AG09319 (cell line): ENCODE data around the gene SMARCD1.
A peak's percentile ranks its signal among the peaks of the same experiment; 100 is the strongest.

Experiments used
- DNase-seq: peaks from one replicate; pipeline ENCODE4 v3.0.0-alpha.2; 2010; ENCODE audit warnings: low read depth; ENCODE audit errors: extremely low read depth
- TF ChIP-seq, protein P1 (sequence below): IDR thresholded peaks from 2 replicates; pipeline ENCODE4 v1.5.1; 2011; ENCODE audit warnings: low read depth, mild to moderate bottlenecking, inconsistent platforms, low read length, moderate library complexity

SMARCD1 gene

DNA sequence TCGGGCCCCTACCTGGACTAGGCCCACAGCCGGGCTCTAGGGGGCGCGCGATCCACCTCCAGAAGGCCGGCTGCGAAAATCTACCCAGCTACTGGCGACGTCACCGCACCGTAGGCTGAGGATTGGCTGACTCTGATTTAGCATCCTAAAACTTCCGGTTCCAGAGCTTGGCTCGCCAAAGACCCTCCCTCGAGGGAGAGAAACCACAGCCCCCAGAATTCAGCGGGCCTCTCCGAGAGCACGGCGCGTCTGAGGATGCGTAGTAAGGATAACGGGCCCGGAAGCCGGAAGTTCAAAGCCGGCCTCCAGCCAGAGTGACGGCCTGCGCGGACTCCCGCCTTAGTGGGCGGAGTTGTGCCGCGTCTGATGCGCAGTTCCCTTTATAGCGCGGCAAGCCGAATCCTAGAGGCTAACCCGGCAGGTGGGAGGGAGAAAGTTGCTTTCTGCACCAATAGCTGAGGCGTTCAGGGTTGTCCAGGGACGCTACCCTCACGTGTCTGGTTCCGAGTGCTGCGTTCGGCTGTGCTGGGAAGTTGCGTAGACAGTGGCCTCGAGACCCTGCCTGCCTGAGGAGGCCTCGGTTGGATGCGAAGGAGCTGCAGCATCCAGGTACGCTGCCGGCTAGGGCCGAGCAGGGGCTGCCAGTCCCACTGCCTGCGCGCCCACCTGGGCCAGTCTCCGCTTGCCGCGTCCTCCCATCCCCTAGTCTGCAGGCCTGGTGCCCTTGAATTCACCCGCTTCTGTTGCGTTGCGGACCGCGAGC is 26.7 kb downstream of the SMARCD1 start, which contains the start of gene COX14:
Gene COX14, plus strand, starts transcription at position 544 of the 763 bp plus-strand sequence. CDS start 7,808 bp downstream, outside the sequence.
- TF ChIP-seq, protein P1, sequence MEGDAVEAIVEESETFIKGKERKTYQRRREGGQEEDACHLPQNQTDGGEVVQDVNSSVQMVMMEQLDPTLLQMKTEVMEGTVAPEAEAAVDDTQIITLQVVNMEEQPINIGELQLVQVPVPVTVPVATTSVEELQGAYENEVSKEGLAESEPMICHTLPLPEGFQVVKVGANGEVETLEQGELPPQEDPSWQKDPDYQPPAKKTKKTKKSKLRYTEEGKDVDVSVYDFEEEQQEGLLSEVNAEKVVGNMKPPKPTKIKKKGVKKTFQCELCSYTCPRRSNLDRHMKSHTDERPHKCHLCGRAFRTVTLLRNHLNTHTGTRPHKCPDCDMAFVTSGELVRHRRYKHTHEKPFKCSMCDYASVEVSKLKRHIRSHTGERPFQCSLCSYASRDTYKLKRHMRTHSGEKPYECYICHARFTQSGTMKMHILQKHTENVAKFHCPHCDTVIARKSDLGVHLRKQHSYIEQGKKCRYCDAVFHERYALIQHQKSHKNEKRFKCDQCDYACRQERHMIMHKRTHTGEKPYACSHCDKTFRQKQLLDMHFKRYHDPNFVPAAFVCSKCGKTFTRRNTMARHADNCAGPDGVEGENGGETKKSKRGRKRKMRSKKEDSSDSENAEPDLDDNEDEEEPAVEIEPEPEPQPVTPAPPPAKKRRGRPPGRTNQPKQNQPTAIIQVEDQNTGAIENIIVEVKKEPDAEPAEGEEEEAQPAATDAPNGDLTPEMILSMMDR: peak; percentile 95
- peak; percentile 99 for DNase-seq

DNA sequence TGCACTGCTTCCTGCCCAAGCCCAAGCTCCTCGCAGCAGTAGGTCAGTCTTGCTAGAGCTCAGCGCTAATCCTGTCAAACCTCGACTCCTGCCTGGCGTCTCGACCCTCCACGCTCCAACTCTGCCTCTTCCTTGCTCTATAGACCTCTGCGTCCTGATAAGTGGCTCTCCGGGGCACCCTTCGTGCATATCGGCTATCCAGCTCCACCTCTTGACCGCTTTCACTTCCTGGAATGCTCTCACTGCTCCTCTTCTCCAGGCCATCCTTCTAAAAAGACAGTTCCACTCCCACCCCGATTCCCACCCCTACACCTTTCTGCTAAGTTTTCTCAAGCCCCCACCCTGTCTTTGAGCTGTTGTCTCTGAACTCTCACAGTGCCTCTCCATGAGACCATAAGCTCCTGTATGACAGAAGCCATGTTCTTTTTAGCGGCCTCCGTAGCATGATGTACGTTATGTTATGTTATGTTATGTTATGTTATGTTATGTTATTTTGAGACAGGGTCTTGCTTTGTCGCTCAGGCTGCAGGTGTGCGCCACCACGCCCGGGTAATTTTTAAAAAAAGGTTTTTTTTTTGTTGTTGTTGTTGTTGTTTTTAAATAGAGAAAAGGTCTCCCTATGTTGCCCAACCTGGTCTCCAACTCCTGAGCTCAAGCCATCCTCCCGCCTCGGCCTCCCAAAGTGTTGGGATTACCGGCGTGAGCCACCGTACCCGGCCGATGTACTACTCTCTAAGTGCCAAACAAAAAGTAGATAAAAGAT is 27.5 kb downstream of the SMARCD1 start:
- TF ChIP-seq, protein P1: no peak
- no peak for DNase-seq

DNA sequence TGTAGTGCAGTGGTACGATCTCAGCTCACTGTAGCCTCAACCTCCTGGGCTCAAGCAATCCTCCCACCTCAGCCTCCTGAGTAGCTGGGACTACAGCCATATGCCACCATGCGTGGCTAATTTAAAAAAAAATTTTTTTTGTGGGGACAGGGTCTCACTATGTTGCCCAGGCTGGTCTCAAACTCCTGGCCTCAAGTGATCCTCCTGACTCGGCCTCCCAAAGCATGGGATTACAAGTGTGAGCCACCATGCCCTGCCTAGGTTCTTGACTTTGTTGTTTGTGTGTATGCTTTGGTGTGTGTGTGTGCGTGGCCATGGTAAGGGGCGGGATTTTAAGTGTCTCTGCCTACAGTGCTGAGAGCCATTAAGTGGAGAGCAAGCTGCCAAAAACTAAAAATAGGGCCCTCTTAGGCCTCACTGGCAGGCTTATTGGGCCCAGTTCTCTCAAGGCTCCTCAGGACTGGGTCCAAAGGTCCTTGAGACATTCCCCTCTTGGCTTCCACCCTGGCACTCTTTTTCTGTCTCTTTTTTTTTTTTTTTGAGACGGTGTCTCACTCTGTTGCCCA is 32.0 kb downstream of the SMARCD1 start:
- TF ChIP-seq, protein P1: no peak
- no peak for DNase-seq

DNA sequence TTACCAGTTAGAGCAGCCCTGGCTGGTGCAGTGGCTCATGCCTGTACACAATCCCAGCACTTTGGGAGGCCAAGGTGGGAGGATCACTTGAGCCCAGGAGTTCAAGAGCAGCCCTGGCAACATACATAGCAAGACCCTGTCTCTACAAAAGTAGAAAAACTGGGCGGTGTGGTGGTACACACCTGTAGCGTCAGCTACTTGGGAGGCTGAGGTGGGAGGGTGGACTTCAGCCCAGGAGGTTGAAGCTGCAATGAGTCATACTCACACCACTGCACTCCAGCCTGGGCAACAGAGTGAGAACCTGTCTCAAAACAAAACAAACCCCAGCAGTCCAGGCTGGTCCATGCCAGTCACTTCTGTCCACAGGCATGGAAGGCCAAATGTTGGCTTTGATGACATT is 34.2 kb downstream of the SMARCD1 start:
- TF ChIP-seq, protein P1: no peak
- no peak for DNase-seq

DNA sequence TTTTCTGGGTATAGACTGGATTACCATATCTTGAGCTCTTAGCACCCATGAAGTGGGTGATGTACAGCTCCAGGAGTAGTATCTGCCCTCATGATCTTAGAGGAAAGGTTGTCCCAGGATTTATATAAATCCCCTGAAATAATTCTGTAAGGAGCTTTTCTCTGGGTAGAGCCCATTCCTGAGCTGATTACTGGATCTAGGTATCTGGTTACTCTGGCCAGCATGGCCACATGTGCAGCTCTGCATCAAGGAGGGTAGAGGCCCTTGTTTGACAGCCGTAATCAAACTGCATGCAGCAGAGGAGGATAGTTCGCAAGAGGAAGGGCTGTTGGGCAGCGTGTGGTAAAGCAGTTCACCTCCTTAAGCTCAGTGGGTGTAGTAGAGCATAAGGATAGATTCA is 35.4 kb downstream of the SMARCD1 start:
- no peak for DNase-seq
- TF ChIP-seq, protein P1: no peak

DNA sequence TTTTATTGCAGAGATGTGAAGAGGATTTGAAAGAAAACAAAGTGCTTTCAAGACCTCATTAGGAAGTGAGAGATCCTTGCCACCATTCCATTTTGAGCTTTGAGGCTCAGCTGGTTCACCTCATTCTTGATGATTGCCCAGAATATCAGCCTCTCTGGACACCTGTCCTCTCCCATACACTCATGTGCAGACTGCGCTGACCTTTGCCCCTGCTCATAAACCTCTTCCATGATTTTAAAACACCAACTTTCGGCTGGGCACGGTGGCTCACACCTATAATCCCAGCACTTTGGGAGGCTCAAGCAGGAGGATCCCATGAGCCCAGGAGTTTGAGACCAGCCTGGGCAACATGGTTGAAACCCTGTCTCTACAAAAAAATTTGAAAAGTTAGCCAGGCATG is 35.8 kb downstream of the SMARCD1 start:
- TF ChIP-seq, protein P1: no peak

DNA sequence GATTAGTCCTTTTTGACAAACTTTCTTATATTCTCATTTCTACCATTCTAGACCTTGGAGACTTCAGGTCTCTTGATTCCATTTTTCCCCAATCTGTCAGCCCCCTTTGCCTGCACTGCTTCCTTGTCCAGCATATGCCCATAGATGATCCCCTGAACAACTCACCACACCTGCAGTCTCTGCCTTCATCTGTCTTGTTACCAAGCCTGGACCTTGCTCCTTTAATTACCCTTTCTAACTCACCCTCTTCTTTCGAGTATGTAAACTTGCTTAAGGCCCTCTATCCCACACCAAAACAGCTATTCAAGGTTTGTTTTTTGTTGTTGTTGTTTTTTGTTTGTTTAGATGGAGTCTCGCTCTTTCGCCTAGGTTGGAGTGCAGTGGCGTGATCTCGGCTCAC is 36.5 kb downstream of the SMARCD1 start:
- DNase-seq: no peak
- TF ChIP-seq, protein P1: no peak

More for the DNA sequence above, 35.8 kb downstream of the SMARCD1 start:
- no peak for DNase-seq
